Left renal cortex interstitium (tissue), 4 donors: ENCODE results near the gene MINAR1. TPM values are rescaled to one million over a fixed set of nuclear protein-coding genes. Genes with fewer than 3 reads are reported as not detected.
A peak's percentile ranks its signal among the peaks of the same experiment; 100 is the strongest.

ENCODE experiments used
- DNase-seq, 4 donors: peaks; one replicate each; pipeline ENCODE4 v3.0.0-alpha.2; 2013; ENCODE audit warnings: low read depth in 4 of 4, low spot score in 2 of 4, missing footprints in 1 of 4
- polyA plus RNA-seq, 4 donors: library from polyadenylated mRNA; unstranded; fragments of 120-200 nt; gene quantifications; one replicate each; pipeline ENCODE4 v1.2.1, GENCODE V29; 2013; ENCODE audit not compliant: insufficient read length in 4 of 4

The MINAR1 gene
- polyA plus RNA-seq, 4 donors = 0.83 to 1.3 (median 1.1) TPM

DNA sequence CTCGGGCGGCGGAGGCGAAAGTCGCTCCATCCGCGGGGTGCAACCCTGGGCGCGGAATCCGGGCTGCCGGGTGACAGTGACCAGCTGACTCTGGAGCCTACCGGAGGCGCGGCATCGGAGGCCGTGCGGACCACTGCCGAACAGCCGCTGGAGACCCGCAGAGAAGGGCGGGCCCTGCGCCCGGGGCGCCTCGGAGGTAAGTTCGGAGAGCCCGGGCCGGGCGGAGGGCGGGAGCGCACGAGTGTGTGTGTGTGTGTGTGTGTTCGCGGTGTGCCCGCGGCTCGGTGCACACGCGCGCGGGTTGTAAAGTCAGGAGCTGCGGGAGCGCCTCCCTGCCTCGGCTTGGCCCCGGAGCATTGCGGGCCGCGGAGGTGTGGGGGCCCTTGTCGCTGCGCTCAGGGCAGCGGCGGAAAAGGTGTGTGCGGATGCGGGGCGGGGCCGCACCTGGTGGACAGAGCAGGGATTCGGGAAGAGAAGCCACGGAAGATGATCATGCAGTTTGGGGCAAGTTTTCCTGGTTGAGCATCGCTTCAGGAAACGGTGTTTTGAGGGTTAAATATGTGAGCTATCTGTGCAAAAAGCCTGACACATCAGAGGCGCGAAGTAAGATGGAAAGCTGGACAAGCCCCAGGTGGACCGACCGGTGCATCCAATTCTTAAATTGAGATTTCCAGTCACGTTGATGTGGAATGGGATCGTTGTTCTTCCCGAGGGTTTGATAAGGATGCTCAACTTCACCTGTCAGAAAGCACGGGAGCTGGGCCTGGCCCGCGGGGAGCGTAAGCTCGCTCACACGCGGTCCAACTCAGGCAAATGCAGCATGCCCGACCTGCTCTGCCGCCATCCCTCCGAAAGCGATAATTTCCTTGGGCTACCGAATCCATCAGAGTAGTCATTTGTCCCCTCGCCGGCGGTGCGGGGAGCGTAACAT, 474 bp downstream of the MINAR1 start:
- DNase-seq = peak in 2 of 4 donors; percentile 13 to 18

DNA sequence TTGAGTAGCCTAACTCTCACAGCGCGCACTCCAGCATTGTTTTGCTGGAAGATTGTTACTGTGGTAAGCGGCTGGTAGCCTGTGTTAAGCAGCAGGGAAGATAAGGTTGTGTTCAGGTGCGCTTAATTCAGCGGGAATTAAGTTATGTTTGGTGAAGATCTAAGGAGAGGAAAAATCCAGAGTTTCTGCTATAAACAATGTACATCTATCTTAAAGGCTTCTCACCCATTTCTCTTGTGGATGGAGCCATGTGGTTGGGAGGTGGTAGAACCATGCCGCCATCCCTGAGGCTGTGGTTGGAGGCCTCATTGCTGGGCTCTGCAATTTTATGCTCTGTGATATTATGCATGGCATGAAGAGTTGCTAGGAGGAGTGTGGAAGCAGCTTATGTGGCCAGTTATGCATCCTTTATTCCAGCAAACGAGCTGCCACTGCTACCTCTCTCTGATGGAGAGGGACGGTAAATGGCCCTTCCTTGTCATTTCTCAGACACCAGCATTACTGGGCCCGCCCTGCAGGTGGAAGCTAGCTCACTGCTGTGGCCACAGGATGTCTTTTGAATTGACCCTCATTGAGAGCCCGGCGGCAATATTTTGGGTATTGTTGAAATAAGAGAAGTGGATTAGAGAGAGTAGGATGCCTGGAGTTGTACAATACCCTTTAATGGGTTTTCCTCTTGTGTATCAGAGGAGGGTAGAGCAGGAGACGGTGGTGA, 1.3 kb downstream of the MINAR1 start:
- DNase-seq = no peak

DNA sequence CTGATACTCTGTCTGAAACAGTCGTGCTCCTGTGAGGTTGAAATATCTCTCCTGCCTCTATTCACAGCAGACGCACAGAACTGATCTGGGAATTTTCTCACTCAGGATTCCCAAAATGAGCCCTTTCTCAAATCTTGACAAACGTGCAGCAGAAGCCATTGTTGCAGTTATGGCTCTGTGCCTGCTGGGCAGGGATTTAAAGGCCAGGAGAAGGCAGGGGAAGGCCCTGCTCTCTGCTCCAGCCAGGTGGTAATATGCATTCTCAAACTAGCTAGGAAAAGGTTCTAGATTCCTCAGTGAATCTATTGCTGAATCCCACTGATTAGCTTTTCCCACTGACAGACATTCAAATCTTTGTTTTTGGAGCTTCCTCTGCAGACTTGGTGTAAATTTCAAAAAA, 2.2 kb downstream of the MINAR1 start:
- no peak for DNase-seq

DNA sequence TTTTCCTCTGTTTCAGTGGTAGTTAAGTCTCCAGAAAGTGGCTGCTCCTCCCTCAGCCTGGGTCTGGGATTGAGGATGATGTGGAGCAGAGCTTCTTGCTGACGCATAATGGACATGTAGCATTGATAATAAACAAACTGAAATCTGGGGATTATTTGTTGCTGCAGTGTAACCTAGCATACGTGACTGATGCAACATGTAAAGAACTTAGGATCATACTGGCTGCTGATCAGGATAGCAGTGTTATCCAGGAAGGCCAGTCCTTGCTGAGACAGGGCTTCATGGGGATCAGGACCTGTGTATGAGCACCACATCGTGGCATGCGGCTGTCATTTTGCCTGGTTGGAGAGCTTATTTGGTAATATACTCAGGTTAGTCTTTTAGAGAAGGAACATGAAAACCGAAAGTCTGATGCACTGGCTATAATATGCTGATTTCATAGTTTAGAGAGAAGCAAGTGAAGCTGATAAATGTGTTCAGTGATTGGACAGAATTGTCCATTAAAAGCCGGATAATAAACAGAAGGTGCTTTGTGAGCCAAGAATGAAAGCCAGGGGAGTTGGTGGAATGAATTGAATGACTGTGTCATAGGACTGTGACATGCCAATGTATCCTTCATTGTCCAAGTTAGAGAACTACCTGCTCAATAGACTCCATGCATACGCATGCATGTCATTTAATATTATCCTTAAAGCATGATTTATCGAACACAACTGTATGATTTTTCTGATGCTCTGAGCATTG, 4.1 kb downstream of the MINAR1 start:
- no peak for DNase-seq

DNA sequence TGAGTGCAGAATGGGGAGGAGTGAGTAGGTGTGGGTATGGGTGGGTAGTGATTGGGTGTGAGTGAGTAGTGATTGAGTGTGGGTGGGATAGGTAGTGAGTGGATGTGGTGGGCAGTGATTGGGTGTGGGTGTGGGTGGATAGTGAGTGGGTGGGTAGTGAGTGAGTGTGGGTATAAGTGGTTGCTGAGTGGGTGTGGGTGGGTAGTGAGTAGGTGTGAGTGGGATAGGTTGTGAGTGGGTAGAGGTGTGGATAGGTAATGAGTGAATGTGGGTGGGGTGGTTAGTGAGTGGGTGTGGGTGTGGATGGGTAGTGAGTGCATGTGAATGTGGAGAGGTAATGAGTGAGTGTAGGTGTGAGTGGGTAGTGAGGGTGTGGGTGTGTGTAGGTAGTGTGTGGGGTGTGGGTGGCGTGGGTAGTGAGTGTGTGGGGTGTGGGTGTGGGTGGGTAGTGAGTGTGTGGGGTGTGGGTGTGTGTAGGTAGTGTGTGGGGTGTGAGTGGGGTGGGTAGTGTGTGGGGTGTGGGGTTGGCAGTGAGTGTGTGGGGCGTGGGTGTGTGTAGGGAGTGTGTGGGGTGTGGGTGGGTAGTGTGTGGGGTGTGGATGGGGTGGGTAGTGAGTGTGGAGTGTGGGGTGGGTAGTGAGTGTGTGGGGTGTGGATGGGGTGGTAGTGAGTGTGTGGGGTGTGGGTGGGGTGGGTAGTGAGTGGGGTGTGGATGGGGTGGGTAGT, 5.3 kb downstream of the MINAR1 start:
- no peak for DNase-seq

DNA sequence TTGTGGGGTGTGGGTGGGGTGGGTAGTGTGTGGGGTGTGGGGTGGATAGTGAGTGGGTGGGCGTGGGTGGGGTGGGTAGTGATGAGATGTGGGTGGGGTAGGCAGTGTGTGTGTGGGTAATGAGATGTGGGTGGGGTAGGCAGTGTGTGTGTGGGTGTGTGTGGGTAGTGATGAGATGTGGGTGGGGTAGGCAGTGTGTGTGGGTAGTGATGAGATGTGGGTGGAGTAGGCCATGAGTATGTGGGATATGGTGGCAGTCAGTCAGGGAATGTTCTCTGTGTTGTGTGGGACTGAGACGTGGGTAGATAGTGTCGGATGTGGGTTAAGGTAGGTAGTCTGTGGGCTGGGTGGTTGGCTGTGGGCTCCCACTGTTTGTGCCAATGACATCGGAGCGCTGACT, 7.1 kb downstream of the MINAR1 start:
- DNase-seq = no peak

DNA sequence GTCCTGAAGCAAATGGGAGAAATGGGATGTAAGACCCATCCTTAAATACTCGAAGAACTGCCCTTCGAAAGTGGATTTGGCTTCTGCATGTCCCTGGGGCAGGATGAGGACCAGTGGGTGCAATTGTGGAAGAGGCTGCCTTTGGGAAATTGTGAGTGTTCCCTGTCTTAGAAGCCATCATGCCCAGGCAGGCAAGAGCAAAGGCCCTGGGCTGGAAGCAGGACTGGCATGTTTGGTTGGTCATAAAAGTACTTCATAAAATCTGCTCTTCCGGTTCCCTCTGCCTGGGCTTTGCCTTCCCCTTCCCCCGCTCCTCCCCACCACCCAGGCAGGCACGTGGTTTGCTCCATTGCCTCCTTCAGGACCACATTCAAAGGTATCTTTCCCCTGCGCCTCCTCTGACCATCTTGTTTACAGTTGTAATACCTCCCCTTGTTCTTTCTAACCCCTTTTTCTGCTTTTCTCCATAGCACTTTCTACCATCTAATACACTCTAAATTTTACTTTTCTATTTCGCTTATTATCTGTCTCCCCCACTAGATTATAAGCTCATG, 8.3 kb downstream of the MINAR1 start:
- no peak for DNase-seq

DNA sequence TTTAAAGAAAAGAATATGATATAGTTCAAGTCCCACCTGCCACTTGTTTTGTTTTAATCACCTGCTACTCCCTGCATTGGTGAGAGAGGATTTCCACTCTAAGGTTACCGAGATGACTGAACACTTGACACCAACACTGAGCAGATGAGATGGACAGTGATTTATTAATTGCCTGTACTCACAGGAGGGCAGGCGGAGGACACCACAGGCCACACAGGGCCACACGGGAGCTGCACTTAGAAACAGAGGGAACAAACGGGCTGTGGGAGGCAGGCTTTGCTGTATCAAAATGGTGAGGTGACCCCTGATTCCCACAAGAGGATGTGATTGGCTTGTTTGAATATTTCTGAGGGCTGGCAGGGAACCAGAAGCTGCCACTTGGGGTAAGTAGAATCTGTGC, 10.8 kb downstream of the MINAR1 start:
- DNase-seq = peak in 1 of 4 donors; percentile 19

DNA sequence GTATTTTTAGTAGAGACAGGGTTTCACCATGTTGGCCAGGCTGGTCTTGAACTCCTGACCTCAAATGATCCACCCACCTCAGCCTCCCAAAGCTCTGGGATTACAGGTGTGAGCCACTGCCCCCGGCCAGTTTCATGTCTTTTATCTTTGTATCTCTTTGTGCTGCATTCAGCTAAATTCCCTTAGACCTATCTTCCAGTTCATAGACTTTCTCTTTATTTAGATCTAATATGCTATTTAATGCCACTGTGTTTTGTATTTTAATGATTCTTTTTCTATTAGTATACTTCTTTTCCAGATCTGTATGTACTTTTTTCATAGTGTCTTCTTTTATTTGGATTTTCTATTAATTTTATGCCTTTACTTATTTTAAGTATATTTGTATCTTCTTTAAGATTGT, 14.9 kb downstream of the MINAR1 start:
- no peak for DNase-seq

DNA sequence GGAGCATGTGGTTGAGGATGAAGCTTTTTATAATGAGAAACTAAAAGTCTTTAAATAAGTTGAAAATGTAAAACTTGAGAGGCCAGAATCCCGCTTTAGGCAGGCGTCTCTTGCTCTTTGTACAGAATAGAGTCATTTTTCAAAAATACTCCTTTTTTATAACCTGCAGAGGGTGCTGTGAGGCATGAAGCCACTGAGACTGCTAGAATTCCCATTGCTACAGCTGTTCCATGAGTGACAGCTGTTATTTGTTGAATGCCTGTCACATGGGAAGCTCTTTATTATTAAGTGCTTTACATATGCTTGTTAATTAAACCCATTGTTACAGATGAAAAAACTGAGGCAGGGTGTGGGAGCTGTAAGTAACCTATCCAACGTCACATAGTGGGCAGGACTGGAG, 18.5 kb downstream of the MINAR1 start:
- DNase-seq = no peak

DNA sequence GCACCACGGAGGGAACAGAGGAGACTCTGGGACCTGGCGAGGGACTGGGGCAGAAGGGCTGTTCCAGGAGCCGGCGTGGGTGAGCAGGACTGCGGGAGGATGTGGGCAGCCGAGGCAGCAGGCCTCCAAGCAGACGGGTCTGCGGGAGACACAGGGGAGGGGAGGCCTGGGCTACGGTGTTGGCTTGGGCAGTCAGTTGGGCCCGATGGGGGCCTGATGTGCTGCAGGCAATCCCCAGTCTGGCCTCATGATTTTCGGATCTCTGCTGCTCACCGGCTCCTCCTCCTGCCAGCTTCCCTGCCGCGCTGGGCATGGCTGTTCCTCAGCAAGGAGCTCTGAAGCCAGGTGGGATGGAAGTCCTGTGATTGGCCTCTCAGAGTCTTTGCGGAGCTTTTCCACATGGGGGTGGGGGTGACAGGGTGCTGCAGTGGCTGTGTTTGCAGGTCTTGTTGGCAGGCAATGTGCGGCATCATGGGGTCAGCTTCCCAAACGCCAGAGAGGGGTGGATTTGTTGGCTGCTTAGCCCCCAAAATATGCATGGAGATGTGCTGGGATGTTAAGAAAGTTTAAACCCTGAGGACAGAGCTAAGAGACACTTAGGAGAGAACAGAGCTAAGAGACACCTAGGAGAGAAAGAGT, 19.3 kb downstream of the MINAR1 start:
- DNase-seq = no peak

DNA sequence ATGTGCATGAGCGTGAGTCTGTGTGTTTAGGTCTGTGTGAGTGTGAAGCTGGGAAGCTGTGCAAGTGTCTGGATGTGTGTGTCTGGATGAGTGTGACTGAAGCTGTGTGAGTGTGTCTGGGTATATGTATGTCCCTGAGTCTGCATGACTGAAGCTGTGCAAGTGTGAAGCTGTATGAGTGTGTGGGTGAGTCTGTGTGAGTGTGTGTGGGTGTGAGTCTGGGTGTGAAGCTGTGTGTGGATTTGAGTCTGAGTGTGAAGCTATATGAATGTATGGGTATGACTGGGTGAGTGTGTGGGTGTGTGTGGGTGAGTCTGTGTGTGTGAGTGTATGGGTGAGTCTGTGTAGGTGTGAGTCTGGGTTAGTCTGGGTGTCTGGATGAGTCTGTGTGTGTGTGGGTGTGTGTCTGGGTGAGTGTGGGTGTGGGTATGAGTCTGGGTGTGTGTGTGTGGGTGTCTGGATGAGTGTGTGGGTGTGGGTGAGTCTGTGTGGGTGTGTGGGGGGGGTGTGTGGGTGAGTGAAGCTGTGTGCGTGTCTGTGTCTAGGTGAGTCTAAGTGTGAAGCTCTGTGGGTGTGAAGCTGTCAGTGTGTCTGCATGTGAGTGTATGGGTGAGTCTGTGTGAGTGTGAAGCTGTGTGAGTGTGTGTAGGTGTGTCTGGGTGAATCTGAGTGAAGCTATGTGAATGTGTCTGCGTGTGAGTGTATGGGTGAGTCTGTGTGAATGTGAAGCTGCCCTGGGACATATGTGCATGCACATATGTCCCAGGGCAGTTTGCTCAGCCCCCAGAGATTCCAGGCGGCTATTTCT, 20.3 kb downstream of the MINAR1 start:
- DNase-seq = no peak

DNA sequence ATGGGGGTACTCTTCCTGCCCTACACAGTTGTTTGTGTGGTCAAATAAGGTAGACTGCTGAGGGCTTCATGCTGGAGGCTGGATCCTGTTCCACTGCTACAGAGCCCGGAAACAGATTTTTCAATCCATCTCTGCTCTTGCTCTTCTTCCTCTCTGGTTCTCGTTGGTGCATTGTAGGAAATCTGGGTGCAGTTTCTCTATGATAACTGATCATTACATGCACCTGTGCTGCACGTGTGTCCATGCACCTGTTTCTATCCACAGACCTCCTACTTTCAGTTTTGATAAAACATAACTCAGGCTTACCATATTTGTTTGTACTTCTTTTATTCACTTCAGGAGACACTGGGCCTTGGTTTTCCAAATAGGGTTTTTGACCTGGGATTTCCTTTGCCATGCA, 21.3 kb downstream of the MINAR1 start:
- DNase-seq = no peak

DNA sequence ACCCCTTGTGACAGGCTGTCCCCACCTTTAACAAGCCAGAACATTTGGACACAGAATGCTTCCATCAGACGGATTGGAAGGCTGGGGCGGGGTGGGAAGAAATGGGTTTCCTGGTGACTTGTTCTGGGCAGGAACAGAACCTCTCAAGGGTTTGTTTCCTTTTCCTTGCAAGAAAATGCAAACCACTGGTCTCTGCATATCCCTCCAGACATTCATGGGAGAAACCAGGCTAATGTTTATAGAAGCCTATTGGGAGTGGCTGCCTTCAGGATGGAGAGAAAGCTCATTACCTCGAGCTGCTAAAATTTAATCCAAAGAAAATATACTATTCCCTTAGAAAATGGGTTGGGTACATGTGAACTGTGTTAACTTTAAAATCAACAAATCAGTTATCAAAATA, 21.9 kb downstream of the MINAR1 start:
- DNase-seq = no peak

DNA sequence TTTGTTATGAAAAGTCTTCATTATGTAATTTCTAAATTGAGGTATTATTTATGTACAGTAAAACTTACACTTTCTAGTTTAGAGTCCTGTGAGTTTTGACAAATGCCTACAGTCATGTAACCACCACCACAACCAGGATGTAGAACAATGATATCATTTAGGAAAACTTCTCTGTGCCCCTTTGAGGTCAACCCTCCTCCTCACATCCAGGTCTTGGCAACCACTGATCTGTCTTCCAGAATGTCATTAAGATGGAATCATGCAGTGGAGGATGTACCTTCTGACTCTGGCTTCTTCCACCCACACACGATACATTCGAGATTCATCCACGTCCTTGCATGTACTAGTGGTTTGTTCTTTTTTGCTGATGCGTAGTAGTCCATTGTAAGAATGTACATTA, 23.2 kb downstream of the MINAR1 start:
- no peak for DNase-seq

DNA sequence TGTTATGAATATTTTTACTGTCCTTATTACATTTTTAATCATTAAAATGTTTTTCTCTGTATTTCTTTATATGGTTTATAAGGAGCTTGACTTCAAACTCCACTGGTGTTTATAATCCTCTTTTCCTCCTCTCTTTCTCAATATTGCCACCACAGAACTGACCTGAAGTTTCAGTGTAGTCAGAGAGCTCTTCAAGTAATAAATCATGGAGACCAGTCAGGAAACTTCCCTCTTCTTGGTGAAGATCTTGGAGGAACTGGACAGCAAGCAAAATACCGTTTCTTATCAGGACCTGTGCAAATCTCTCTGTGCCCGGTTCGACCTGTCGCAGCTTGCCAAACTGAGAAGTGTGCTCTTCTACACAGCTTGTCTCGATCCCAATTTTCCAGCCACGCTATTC, 23.8 kb downstream of the MINAR1 start:
- DNase-seq = no peak

DNA sequence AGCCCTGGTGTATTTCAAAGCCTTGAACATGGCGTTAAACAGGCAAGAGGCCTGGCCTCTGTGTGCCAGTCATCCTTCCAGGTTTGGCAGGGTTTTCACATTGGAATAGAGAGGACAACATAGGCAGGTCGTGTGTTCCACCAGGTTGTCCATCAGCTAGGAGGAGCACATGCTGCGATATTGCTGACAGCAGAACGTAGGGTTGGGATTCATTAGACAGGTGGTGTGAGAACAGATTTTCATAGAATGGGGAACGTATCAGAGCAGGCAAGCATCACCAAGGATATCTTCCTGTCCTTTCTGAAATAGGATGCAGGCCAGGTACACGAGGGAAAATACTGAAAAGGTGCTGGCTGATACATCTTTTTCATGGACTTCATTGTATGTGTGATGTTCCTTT, 26.4 kb downstream of the MINAR1 start:
- DNase-seq = no peak

DNA sequence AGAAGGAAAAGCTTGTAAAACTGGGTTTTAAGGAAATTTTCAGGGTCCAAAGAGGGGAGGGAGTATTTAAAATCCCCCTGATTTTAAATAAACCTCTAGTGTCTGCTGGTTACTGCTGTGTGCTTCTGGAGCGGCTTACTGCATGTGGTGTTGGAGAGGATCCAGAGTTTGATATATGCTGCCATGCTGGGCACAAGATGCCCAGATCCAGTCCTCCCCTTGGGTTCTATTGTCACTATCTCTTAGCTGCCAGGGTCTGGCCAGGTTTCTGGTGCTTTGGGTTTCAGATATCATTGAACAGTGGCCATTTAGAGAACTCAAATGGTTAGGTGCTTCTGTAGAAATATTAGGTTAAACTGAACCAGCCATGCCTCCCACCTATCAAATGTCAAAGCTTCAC, 27.5 kb downstream of the MINAR1 start:
- DNase-seq = no peak
